ENCODE results near the gene CYTH3. TPM values are rescaled to one million over a fixed set of nuclear protein-coding genes. Genes with fewer than 3 reads are reported as not detected.

The CYTH3 gene
- polyA plus RNA-seq, 1 donor (not counting 4 experiments of a cell fraction or from before 2014, with no cell fraction given), result 28.4 TPM

GRCh38 chr7:6154542-6155404 is 117.7 kb downstream of the CYTH3 start:
- no peaks in the 10 kb centered on the region for H3K27me3 ChIP-seq (ENCODE audit: control insufficient read depth, extremely low read depth, insufficient read depth, low read length)
- H4K20me1 ChIP-seq (ENCODE audit: control insufficient read depth, extremely low read depth, insufficient read depth, low read length), result no peaks in the 10 kb centered on the region
- H2AFZ ChIP-seq (ENCODE audit: control insufficient read depth, low read length), result no peak overlapping the region
- FAIRE-seq, result no peak
- DNase-seq (ENCODE audit: low read depth, low spot score), result no peak
- H3K4me2 ChIP-seq (ENCODE audit: control insufficient read depth, extremely low read depth, insufficient read depth, low read depth, low read length), result no peak overlapping the region
- no peak overlapping the region for H3K9ac ChIP-seq (ENCODE audit: control insufficient read depth, extremely low read depth, insufficient read depth, low read length)
- H3K36me3 ChIP-seq (ENCODE audit: control insufficient read depth in 2 of 2, extremely low read depth in 1 of 2, insufficient read depth in 2 of 2, low read length in 2 of 2), result peaks cover 15 to 34% of the 10 kb centered on the region in 2 experiments
- no peaks in the 10 kb centered on the region for H3K9me1 ChIP-seq (ENCODE audit: control insufficient read depth, extremely low read depth, insufficient read depth, low read length)
- no peaks in the 10 kb centered on the region for H3K4me1 ChIP-seq (ENCODE audit: control insufficient read depth, extremely low read depth, insufficient read depth, low read length)
- no peaks in the 10 kb centered on the region for H3K79me2 ChIP-seq (ENCODE audit: control insufficient read depth, insufficient read depth, low read length)
- dilution Hi-C loops (cut with MboI; ENCODE audit: extremely low pct_ligation_motif_present, low sequenced_read_pairs), result no loop called here
- no peak for TF ChIP-seq EZH2 (IDR thresholded peaks at IDR 0.05; ENCODE audit: low read length)
- no peak for TF ChIP-seq CTCF (optimal IDR thresholded peaks at IDR 0.05 in 1 of 3, IDR thresholded peaks at IDR 0.05 in 1 of 3, conservative IDR thresholded peaks at IDR 0.05 in 1 of 3; ENCODE audit: extremely low read depth in 1 of 3, insufficient read depth in 2 of 3, low read length in 3 of 3)
- no peak overlapping the region for H3K27ac ChIP-seq (ENCODE audit: control insufficient read depth, insufficient read depth, low read length)
- no peaks in the 10 kb centered on the region for H3K9me3 ChIP-seq (ENCODE audit: control insufficient read depth, low read depth, low read length)
- no peak overlapping the region for H3K4me3 ChIP-seq (ENCODE audit: control insufficient read depth in 2 of 3, extremely low read depth in 1 of 3, insufficient read depth in 2 of 3, low read depth in 1 of 3, low read length in 3 of 3)

GRCh38 chr7:6153646-6154541 is 118.5 kb downstream of the CYTH3 start:
- Histone ChIP-seq H3K27me3 (ENCODE audit: control insufficient read depth, extremely low read depth, insufficient read depth, low read length) (no peaks in the 10 kb centered on the region), H3K79me2 (ENCODE audit: control insufficient read depth, insufficient read depth, low read length) (no peaks in the 10 kb centered on the region), H3K9me3 (ENCODE audit: control insufficient read depth, low read depth, low read length) (no peaks in the 10 kb centered on the region), H3K9ac (ENCODE audit: control insufficient read depth, extremely low read depth, insufficient read depth, low read length) (no peak overlapping the region), H4K20me1 (ENCODE audit: control insufficient read depth, extremely low read depth, insufficient read depth, low read length) (no peaks in the 10 kb centered on the region), H3K4me1 (ENCODE audit: control insufficient read depth, extremely low read depth, insufficient read depth, low read length) (no peaks in the 10 kb centered on the region), H2AFZ (ENCODE audit: control insufficient read depth, low read length) (no peak overlapping the region), H3K9me1 (ENCODE audit: control insufficient read depth, extremely low read depth, insufficient read depth, low read length) (no peaks in the 10 kb centered on the region), H3K4me3 (ENCODE audit: control insufficient read depth in 2 of 3, extremely low read depth in 1 of 3, insufficient read depth in 2 of 3, low read depth in 1 of 3, low read length in 3 of 3) (no peak overlapping the region), H3K36me3 (ENCODE audit: control insufficient read depth in 2 of 2, extremely low read depth in 1 of 2, insufficient read depth in 2 of 2, low read length in 2 of 2) (peaks cover 18 to 29% of the 10 kb centered on the region in 2 experiments), H3K4me2 (ENCODE audit: control insufficient read depth, extremely low read depth, insufficient read depth, low read depth, low read length) (no peak overlapping the region), H3K27ac (ENCODE audit: control insufficient read depth, insufficient read depth, low read length) (no peak overlapping the region)
- no peak for DNase-seq (ENCODE audit: low read depth, low spot score)
- FAIRE-seq, result no peak
- dilution Hi-C loops (cut with MboI; ENCODE audit: extremely low pct_ligation_motif_present, low sequenced_read_pairs), result no loop called here
- no peak for TF ChIP-seq EZH2 (IDR thresholded peaks at IDR 0.05; ENCODE audit: low read length)
- no peak for TF ChIP-seq CTCF (optimal IDR thresholded peaks at IDR 0.05 in 1 of 3, IDR thresholded peaks at IDR 0.05 in 1 of 3, conservative IDR thresholded peaks at IDR 0.05 in 1 of 3; ENCODE audit: extremely low read depth in 1 of 3, insufficient read depth in 2 of 3, low read length in 3 of 3)
